HG03520 (cell line): ENCODE results near the gene SLC25A40.
"Not testable (repeated sequence)": the region's sequence is repeated elsewhere in the genome, so short reads cannot be mapped to it uniquely, and the experiment has no call there.

Experiments
- ATAC-seq: cut with Tn5 transposase; IDR thresholded peaks from one replicate; pipeline ENCODE4 v1.9.1; 2021; ENCODE audit warnings: mild to moderate bottlenecking, moderate library complexity; ENCODE audit not compliant: unreplicated experiment

Gene SLC25A40

GRCh38 chr7:87876040-87876868, at the start of gene SLC25A40, which contains the start of gene DBF4:
Gene SLC25A40, minus strand, starts transcription at chr7:87876360. Its CDS starts 17,633 bp downstream, at chr7:87858727.
Gene DBF4, plus strand, starts transcription at chr7:87876493. Its CDS starts 240 bp downstream, at chr7:87876733.
- ATAC-seq: peak; percentile 89

- ATAC-seq: not testable (repeated sequence)
Observed at GRCh38 chr7:87922759-87923395, 46.7 kb upstream of the SLC25A40 start.

GRCh38 chr7:87920578-87920977, 44.4 kb upstream of the SLC25A40 start:
- no peak for ATAC-seq

- ATAC-seq: no peak
Observed at GRCh38 chr7:87919875-87920274, 43.7 kb upstream of the SLC25A40 start.

- no peak for ATAC-seq
Observed at GRCh38 chr7:87918740-87919139, 42.6 kb upstream of the SLC25A40 start.

- no peak for ATAC-seq
Observed at GRCh38 chr7:87912121-87912520, 36.0 kb upstream of the SLC25A40 start.

GRCh38 chr7:87908814-87909213, 32.7 kb upstream of the SLC25A40 start:
- ATAC-seq: not testable (repeated sequence)

GRCh38 chr7:87907136-87907906, 31.2 kb upstream of the SLC25A40 start:
- not testable (repeated sequence) for ATAC-seq

- no peak for ATAC-seq
Observed at GRCh38 chr7:87899255-87899654, 23.1 kb upstream of the SLC25A40 start.

- no peak for ATAC-seq
Observed at GRCh38 chr7:87895363-87895762, 19.2 kb upstream of the SLC25A40 start.

GRCh38 chr7:87886875-87887274, 10.7 kb upstream of the SLC25A40 start:
- no peak for ATAC-seq

GRCh38 chr7:87885018-87885417, 8.9 kb upstream of the SLC25A40 start:
- ATAC-seq: no peak

GRCh38 chr7:87882151-87882937, 6.2 kb upstream of the SLC25A40 start:
- no peak for ATAC-seq

- ATAC-seq: no peak
Observed at GRCh38 chr7:87878208-87878735, 2.1 kb upstream of the SLC25A40 start.

- ATAC-seq: no peak
Observed at GRCh38 chr7:87877366-87878040, 1.3 kb upstream of the SLC25A40 start.

- ATAC-seq: no peak
Observed at GRCh38 chr7:87876869-87877234, 692 bp upstream of the SLC25A40 start.

GRCh38 chr7:87875151-87876039, 765 bp downstream of the SLC25A40 start:
- ATAC-seq: peak; percentile 7

GRCh38 chr7:87874066-87874465, 2.1 kb downstream of the SLC25A40 start:
- ATAC-seq: no peak

GRCh38 chr7:87873328-87873727, 2.8 kb downstream of the SLC25A40 start:
- not testable (repeated sequence) for ATAC-seq
